Coronary artery (tissue), 2 donors: Measurements from ENCODE around the gene ESPN.
A peak's percentile ranks its signal among the peaks of the same experiment; 100 is the strongest.

Source experiments
- DNase-seq: peaks from one replicate; pipeline ENCODE4 v3.0.0-alpha.2; 2017; ENCODE audit warnings: low spot score
- H3K27ac ChIP-seq, 2 donors: fragments of 200-600 bp; sonication (generic); one replicate each; pipeline ENCODE4 v1.5.1; 2016 to 2019
- H3K4me3 ChIP-seq: fragments of 200-600 bp; sonication (generic); 2 replicates; pipeline ENCODE4 v1.5.1; 2016; ENCODE audit warnings: mild to moderate bottlenecking, moderate library complexity
- TF ChIP-seq, protein P1 (sequence below): fragments of 200-600 bp; sonication (generic); IDR thresholded peaks from one replicate; pipeline ENCODE4 v1.5.1; 2019; ENCODE audit warnings: antibody characterized with exemption

The ESPN gene

DNA sequence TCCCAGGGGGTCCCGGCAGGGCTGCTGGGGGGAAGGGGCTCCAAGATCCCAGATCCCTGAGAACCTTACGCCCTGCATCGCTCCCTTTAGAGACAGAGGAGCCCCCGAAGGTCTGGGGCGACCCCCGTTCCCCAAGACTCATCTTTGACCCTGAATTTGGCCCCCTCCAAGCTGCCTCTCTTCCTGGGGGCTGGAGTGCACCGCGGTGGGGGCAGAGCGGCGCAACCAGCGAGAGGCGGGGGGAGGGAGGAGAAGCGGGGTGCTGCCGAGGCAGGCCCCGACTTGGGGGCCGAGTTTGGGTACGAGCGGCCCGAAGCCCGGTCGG is 72.3 kb downstream of the ESPN start:
- DNase-seq, result no peak
- Histone ChIP-seq H3K4me3 (peak overlapping the region; percentile 89), H3K27ac (peak overlapping the region in 1 of 2 donors; percentile 76)

DNA sequence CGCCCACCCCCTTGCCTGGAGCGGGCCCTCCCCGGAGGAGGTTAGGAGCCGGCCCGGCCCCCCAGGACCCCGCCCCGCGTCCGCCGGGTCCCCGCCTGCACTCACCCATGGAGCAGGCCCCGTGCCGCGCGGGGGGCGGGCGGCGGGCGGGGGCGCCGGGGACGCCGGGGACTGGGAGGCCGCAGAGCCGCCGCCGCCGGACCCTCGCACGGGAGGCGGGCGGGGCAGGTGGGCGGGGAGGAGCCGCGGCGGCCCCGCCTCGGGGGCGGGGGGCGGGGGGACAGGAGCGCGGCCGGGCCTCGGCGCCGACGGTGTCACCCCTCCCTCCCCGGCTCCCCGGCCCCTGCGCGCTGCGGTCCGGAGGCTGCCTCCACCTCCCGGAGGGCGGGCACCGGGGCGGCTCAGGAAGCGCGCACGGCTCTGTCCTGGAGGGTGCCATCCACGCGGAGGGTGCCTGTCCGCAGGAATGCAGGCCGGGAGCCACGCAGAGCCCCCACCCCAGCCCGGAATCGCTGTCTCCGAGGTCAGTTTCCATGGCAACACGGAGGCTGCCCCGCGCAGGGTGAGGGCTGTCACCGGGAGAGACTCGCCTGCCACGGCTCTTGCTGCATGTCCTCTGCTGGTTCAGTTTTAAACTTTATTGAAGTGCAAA is 72.8 kb downstream of the ESPN start:
- no peak for DNase-seq
- H3K27ac ChIP-seq, result peak overlapping the region in 1 of 2 donors; percentile 76
- TF ChIP-seq, protein P1, sequence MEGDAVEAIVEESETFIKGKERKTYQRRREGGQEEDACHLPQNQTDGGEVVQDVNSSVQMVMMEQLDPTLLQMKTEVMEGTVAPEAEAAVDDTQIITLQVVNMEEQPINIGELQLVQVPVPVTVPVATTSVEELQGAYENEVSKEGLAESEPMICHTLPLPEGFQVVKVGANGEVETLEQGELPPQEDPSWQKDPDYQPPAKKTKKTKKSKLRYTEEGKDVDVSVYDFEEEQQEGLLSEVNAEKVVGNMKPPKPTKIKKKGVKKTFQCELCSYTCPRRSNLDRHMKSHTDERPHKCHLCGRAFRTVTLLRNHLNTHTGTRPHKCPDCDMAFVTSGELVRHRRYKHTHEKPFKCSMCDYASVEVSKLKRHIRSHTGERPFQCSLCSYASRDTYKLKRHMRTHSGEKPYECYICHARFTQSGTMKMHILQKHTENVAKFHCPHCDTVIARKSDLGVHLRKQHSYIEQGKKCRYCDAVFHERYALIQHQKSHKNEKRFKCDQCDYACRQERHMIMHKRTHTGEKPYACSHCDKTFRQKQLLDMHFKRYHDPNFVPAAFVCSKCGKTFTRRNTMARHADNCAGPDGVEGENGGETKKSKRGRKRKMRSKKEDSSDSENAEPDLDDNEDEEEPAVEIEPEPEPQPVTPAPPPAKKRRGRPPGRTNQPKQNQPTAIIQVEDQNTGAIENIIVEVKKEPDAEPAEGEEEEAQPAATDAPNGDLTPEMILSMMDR, result no peak
- H3K4me3 ChIP-seq, result peak overlapping the region; percentile 89

More for the DNA sequence above, 72.3 kb downstream of the ESPN start:
- TF ChIP-seq, protein P1, result no peak

DNA sequence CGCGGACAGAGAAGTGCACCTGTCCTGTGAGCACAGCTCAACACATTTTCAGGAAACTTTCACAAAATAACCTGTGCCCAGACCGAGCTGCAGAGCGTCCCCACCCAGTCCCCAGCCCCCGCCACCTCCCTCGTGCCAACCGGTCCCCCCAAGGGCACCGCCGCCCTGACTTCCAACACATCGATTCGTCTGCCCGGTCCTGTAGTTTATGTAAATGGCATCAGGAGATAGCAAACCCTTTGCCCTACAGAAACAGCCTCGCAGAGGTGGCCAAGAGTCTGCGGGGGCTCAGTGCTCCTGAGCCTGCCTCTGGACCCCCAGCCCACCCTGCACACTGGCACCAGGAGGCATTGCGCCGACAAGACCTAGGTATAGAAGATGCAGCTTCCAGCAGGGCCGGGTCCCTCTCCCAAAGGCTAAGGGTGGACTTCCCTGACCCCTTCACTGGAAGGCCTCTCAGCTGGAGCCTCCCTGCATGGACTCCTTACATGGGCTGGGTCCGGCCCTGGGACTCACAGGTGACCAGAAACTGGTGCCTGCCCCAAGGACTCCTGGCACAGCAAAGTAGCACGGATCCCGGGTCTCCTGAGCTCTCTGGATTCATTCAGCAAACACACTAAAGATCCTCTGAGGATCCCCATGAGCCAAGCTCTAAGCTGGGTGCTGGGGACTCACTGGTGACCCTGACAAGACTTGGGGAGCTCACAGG is 73.4 kb downstream of the ESPN start:
- peak overlapping the region; percentile 89 for H3K4me3 ChIP-seq
- TF ChIP-seq, protein P1, result no peak
- peak overlapping the region in 1 of 2 donors; percentile 76 for H3K27ac ChIP-seq
- DNase-seq, result no peak

- TF ChIP-seq, protein P1, result no peak
- DNase-seq, result no peak
- Histone ChIP-seq H3K4me3 (no peak overlapping the region), H3K27ac (peak overlapping the region in 1 of 2 donors; percentile 76)
Measured at GRCh38 chr1:6498576-6499111, 74.1 kb downstream of the ESPN start.

- no peak for DNase-seq
- TF ChIP-seq, protein P1, result no peak
- Histone ChIP-seq H3K27ac (peak overlapping the region in 1 of 2 donors; percentile 76), H3K4me3 (no peak overlapping the region)
Measured at GRCh38 chr1:6499296-6499695, 74.7 kb downstream of the ESPN start.

GRCh38 chr1:6500544-6501278 is 76.1 kb downstream of the ESPN start:
- TF ChIP-seq, protein P1, result no peak
- H3K4me3 ChIP-seq, result peak overlapping the region; percentile 22
- no peak for DNase-seq
- peak overlapping the region; percentile 64 to 94 for H3K27ac ChIP-seq
